Measurements from ENCODE around the gene NFKBIL1. TPM values are rescaled to one million over a fixed set of nuclear protein-coding genes. Genes with fewer than 3 reads are reported as not detected.
"Not testable (repeated sequence)": the region's sequence is repeated elsewhere in the genome, so short reads cannot be mapped to it uniquely, and the experiment has no call there.

NFKBIL1 gene
- total RNA-seq, 1 donor: 33.7 TPM

DNA sequence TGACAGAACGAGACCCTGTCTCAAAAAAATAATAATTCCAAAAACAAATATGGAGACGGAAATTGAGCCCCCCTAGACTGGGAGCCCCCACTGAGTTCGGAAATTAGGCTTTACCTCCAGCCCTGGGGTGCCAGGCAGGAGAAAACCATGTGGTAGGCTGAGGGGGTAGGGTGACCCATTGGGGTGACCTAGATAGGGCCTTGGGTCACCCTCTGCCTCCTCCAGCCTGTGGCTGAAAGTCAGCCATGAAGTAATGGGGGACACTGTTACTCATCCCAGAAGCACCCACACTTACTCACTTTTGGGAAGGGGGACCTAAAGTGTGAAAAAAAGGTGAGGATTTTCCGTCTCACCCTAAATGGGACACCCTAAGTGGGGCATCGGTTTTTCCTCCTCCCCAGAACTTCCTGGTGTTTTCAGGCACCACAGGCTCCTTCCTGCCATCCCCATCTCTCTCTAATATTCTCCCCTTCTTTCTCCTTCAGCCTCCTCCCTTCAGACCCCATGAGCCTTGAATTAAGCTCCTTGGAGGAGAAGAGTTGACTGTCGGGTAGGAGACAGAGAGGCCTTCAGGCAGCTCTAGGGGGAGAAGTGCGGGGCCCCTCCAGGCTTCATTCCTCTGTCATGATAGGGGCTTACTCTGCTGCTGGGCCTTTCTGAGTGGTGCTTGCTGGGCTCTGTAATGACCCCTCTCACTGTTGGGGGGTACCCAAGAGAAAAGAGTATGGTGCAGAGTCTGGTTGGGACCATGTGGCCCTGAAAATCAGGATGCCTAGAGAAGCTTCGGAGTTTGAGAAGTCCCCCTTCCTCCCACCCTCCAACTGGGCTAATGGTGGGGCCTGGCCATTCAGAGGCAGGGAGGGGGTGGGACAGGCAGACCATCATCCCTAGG is 32.4 kb downstream of the NFKBIL1 start:
- DNase-seq (ENCODE audit: low read depth in 2 of 3, low spot score in 2 of 3): no peak

DNA sequence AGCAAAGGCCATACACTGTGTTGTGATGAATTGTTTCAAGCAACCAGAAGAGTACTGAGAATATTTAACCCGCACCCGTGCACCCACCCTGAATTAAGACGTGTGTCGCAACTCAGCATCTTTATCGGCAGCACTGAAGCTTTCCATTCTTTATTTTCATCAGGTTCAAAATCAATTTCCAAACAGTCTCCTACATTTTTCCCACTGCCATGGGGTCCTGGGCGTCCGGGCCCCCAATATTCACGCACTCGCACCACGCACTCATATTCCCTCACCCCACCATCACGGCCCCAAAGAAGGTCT is 33.0 kb downstream of the NFKBIL1 start:
- DNase-seq (ENCODE audit: low read depth in 2 of 3, low spot score in 2 of 3): no peak

DNA sequence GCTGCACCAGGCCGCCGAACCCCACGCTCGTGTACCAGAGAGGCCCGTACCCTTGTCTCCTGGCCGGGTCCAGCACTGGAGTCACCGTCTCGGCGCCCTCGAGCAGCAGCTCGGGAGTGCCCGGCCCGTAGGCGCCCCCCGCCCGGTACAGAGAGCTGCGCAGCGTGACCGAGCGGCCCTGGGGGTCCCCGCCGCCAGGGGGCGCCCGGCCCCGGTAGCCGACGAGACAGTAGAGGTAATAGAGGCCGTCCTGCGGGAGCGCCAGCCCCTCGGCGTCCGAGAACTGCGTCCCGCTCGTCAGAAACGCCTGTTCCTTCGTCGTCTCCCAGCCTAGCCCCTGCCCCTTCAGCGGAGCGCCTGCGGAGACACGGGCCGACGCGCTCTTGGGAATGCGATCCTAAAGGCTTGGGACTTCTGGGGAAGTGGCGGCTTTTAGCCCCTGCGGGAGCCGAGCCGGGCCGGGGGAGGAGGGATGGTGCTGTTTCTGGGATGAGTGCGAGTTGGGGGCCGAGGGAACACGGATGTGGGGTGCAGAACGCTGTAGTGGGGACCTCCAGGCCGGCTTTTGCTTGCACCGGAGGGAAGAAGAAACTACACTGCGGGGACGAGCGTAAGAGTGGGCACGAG is 33.5 kb downstream of the NFKBIL1 start:
- DNase-seq (ENCODE audit: low read depth in 2 of 3, low spot score in 2 of 3): peak; percentile 79 to 85 (median 81)

DNA sequence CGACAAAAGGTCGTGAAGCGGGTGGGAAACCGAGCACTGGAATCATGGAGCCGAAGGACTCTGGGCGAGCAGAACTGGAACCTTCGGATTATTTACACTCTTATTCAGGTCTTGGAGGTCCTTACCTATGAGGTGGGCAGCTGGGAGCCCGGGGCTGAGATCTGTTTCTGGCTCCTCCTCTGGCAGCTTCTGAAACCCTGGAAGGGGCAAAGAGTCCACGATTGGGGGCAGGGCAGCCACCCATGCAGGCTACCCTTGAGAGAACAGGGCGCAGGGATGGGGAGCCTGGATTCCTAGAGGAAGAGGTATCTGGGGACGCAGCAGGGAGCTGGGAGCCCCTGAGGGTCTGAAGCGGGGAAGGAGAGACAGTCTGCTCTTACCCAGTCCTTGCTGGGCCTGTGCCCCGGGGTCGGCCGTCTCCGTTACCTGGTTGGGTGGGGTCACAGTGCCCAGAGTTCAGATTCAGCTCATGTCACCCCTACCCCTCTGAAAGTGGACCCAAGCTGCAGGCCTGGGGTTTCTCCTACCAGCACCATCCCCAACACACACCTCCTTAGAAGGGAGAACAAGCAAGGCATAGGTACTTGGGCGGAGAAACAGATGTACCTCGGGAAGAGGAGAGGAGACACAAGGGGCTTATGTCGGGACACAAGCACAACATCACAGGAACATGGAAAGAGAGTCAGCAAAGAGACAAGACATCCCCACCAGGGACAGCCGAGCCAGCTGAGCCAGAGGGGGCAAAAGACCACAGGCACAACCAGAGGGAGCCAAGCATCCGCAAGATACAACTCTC is 34.2 kb downstream of the NFKBIL1 start:
- DNase-seq (ENCODE audit: low read depth in 2 of 3, low spot score in 2 of 3): no peak

DNA sequence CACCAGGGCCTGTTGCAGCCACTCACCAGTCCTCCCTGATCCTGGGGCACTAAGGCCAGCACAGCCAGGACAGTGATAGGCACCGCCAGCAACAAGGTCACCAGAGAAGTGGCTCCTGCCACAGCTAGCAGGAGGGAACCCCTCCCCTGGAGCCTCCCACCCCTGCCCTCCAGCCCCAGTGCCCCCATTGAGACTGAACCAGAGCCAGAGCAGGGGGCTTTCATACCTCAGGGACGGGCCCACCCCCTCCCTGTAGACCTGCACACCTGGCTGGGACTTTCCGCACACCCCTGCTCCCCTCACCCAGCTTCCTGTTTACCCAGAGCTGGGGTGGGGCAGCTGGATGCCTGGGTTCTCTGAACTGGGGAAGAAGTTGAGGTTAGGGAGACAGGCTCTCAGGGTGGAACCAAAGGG is 34.8 kb downstream of the NFKBIL1 start, which contains the start of gene LTB:
Gene LTB, minus strand, starts transcription at position 195 of the 414 bp plus-strand sequence. Its CDS starts 7 bp downstream, at position 188.
- DNase-seq (ENCODE audit: low read depth in 2 of 3, low spot score in 2 of 3): no peak

DNA sequence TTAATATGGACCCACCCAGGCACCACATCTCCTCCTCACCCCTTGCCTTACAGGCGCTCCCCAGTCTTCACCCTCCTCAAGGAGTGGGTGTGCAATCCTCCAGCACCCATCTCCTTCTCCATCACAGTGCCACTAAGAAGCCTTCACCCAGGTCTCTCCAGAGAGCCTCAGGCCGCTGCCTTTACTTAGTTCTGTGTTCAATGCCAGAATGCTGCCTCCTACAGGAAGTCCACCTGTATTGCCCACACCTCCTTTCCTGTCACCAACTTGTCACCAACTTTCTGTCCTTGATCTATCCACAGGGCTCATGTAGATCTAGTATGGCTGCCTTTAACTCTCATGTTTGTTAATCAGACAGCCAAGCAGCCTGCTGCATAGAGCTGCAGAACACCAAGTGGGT is 38.1 kb downstream of the NFKBIL1 start:
- no peak for DNase-seq (ENCODE audit: low read depth in 2 of 3, low spot score in 2 of 3)

DNA sequence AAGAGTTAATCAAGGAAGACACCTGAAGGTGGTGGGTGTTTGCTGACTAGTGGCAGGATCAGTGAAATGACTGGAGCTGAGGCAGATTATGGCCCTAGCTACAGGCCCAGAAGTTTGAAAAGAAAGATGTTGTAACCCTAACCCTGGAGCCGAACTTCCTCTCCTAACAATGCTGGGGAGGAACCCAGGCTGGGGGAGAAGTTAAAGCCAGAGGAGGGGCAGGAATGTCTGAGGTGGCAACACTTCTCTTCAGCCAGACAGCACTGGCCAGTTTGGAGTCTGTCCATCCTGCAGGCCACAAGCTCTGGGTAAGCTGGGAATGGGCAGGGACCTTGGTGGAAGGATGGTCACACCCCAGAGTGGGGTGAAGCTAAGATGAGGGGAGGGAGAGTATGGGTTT is 38.6 kb downstream of the NFKBIL1 start, which contains the start of gene LST1:
Gene LST1, plus strand, starts transcription at position 270 of the 400 bp plus-strand sequence. CDS start 1,023 bp downstream, outside the sequence.
- DNase-seq (ENCODE audit: low read depth in 2 of 3, low spot score in 2 of 3): peak in 1 of 3 donors; percentile 54

DNA sequence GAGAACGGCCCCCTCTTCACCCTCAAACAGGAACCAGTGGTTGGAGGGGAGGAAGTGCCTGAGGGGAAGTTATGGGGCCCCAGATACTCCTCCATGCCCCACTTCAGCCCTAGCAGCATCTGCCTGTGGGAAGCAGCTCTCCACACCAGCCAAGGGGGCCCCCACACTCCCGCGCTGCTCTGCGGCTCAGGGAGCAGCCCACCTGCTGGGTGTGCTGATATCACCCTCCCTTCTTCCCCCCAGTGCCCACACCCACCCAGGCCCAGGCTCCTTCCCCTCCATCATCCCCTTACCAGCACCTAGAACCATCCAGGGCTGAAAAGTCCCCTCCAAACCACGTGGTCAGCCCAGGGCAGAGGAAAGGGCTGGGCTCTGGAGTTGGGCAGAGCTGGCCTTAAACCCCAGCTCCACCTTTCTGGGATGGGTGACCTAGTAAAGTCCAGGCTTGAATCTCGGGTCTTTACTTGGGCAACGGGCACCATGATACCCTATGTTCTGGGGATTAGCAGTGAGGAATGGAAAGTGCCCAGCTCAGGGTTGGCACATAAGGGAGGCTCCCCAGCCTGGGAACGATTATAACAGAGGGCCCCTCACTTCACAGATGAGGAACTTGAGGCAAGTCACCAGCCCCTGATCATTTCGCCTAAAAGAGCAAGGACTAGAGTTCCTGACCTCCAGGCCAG is 39.3 kb downstream of the NFKBIL1 start:
- peak in 2 of 3 donors; percentile 92 to 97 for DNase-seq (ENCODE audit: low read depth in 2 of 3, low spot score in 2 of 3)

DNA sequence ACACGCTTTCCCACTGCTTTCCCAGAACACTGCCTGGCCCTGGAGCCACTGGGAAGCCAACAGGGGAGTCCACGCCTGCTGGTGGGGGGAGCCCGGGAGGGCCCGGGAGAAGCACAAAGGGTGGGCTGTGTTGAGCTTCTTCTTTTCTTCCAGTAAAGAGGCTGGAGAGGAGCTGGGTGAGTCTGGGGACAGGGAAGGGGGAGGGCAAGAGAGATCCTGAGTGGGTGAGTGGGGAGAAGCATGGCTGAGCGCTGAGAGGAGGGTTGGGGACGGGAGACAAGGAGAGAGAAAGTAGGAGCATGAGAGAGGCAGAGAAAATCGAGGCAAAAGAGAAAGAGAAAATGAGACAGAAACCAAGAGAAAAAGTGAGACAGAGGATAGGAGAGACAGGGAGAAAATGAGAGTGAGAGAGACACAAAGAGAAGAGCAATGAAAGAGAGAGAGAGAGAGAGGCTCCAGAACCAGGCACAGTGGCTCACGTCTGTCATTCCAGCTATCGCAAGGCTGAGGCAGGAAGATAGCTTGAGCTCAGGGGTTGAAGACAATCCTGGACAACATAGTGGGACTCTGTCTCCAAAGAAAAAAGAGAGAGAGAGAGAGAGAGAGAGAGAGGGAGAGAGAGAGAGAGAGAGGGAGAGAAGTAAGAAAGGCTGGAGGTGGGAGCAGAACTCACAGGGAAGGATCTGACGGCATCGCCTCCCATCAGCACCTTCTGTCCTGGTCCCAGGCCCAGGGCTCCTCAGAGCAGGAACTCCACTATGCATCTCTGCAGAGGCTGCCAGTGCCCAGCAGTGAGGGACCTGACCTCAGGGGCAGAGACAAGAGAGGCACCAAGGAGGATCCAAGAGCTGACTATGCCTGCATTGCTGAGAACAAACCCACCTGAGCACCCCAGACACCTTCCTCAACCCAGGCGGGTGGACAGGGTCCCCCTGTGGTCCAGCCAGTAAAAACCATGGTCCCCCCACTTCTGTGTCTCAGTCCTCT is 40.7 kb downstream of the NFKBIL1 start:
- DNase-seq (ENCODE audit: low read depth in 2 of 3, low spot score in 2 of 3): no peak

DNA sequence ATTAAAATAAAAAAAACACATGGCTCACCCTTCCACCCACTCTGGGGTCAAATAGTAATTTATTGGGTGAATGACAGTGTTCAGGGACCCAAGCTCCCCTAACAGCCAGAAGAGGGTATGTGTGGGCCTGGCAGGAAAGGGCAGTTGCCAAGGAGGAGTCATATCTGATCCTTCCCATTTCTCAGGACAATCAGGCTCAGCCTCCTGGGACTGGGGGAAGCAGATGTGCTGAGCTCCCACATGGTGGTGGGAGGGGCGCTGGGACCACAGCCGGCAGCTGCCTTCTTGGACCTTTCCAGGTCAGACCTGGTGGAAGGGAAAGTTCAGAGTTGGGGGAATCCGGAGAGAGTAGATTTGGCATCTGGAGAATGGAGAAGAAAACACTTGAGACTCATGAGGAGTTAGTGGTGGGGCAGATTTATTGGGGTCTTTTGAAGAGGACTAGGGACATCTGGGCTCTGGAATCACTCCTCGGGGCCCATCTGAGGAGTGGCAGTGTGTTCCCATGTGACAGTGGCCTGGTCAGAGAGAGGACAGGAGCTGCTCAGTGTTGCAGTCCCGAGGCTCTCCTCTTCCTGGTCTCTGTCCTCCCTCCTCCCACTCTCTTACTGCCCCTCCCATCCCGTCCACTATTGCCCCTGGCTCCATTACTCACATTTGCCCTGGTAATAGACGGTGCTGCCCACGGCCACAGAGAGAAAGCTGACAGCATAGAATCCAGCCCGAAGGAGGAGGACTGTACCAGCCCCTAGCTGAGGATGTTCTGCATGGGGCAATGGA is 41.7 kb downstream of the NFKBIL1 start:
- DNase-seq (ENCODE audit: low read depth in 2 of 3, low spot score in 2 of 3): no peak

DNA sequence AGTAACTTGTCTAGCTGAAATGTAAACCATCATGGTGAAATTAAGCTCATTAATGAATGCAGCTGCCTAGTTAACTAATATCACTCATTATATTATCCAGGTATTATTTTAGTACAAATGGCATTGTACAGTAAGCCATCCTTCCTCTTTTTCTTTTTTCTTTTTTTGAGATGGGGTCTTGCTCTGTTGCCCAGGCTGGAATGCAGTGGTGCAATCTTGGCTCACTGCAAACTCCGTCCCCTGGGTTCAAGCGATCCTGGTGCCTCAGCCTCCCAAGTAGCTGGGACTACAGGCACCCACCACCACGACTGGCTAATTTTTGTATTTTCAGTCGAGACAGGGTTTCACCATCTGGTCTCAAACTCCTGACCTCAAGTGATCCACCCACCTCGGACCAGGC is 43.3 kb downstream of the NFKBIL1 start:
- not testable (repeated sequence) for DNase-seq (ENCODE audit: low read depth in 2 of 3, low spot score in 2 of 3)

DNA sequence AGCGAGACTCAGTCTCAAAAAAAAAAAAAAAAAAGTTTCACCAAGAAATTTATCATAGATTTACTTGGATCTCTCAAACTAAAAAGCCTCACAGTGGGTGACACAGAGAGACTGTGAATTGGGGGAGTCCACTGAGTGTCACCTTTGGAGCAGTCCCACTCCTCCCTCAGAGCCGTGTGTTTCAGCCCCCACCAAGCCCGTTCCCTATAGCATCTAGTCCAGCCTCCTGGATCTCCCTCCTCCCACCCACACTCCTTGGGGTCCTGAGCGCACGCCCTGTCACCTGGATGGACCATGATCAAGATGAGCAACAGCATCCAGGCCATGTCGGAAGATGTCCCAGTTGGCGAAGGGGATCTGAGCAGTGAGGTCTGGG is 45.0 kb downstream of the NFKBIL1 start:
- DNase-seq (ENCODE audit: low read depth in 2 of 3, low spot score in 2 of 3): no peak

DNA sequence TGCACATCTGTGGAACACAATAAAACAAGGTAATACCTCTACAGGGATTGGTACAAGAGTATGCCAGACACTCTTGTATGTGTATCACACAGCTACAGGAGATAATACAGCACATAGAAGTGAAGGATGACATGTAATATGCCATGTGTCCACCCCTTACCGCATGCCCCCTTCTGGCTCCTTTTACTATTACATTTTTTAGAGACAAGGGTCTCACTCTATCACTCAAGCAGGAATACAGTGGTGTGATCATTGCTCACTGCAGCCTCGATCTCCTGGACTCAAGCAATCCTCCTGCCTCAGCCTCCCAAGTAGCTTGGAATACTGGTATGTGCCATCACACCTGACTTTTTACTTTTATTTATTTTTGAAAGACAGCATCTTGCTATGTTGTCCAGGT is 49.6 kb downstream of the NFKBIL1 start:
- peak in 2 of 3 donors; percentile 64 to 81 for DNase-seq (ENCODE audit: low read depth in 2 of 3, low spot score in 2 of 3)

DNA sequence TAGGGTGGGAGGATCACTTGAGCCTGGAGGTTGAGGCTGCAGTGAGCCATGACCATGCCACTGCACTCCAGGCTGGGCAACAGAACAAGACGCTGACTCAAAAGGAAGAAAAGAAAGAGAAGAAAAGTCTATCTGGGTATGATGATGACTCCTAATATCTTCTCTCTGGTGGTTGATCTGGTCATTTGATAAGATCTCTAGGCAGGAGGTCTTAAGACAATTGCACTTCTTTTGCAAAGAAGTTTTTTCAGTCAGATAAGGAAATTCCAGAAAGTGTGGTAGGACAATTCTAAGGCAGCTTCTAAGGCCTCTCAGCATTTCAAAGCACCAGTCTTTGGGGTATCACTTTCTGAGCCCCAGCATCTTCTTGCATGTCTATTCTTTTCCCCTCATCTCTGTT is 59.9 kb downstream of the NFKBIL1 start:
- DNase-seq (ENCODE audit: low read depth in 2 of 3, low spot score in 2 of 3): no peak

Small RNA genes within 50 kb of the gene (small RNA-seq; reads per million reads assigned to genes)
- not detected for gene AL663061.1
- gene SNORD117: 407 reads per million, percentile 98 among the genes with 10 or more reads in this experiment
- not detected for gene SNORD84

Other genes starting within 250 kb of the NFKBIL1 start
- 2,264 TPM for gene HLA-B, start 190.4 kb upstream of the NFKBIL1 start, total RNA-seq
- gene MICA, start 144.0 kb upstream of the NFKBIL1 start, total RNA-seq: 15.9 TPM
- 15.1 TPM for gene MICB, start 49.5 kb upstream of the NFKBIL1 start, total RNA-seq
- not detected for gene MCCD1, start 18.6 kb upstream of the NFKBIL1 start, total RNA-seq
- 571 TPM for gene DDX39B, start 5.6 kb upstream of the NFKBIL1 start, total RNA-seq
- 1.1 TPM for gene ATP6V1G2, start 1.0 kb upstream of the NFKBIL1 start, total RNA-seq
- under 0.01 TPM for gene LTA, start 24.7 kb downstream of the NFKBIL1 start, total RNA-seq
- 0.27 TPM for gene TNF, start 28.0 kb downstream of the NFKBIL1 start, total RNA-seq
- 31.0 TPM for gene LTB, start 34.8 kb downstream of the NFKBIL1 start, total RNA-seq
- 74.9 TPM for gene LST1, start 38.7 kb downstream of the NFKBIL1 start, total RNA-seq
- gene NCR3, start 45.4 kb downstream of the NFKBIL1 start, total RNA-seq: 0.27 TPM
- 66.8 TPM for gene AIF1, start 67.6 kb downstream of the NFKBIL1 start, total RNA-seq
- gene PRRC2A, start 73.1 kb downstream of the NFKBIL1 start, total RNA-seq: 117 TPM
- gene BAG6, start 105.1 kb downstream of the NFKBIL1 start, total RNA-seq: 172 TPM
- 3.8 TPM for gene APOM, start 108.3 kb downstream of the NFKBIL1 start, total RNA-seq
- gene C6orf47, start 113.2 kb downstream of the NFKBIL1 start, total RNA-seq: 19.1 TPM
- gene GPANK1, start 117.4 kb downstream of the NFKBIL1 start, total RNA-seq: 16.2 TPM
- gene CSNK2B, start 118.5 kb downstream of the NFKBIL1 start, total RNA-seq: 232 TPM
- 7.8 TPM for gene LY6G5B, start 122.4 kb downstream of the NFKBIL1 start, total RNA-seq
- 3.5 TPM for gene LY6G5C, start 133.5 kb downstream of the NFKBIL1 start, total RNA-seq
- gene ABHD16A, start 155.7 kb downstream of the NFKBIL1 start, total RNA-seq: 75.4 TPM
- gene LY6G6F, start 159.3 kb downstream of the NFKBIL1 start, total RNA-seq: 0.54 TPM
- gene LY6G6D, start 167.7 kb downstream of the NFKBIL1 start, total RNA-seq: 1.6 TPM
- gene LY6G6C, start 174.1 kb downstream of the NFKBIL1 start, total RNA-seq: 0.54 TPM
- gene MPIG6B, start 175.8 kb downstream of the NFKBIL1 start, total RNA-seq: 7.8 TPM
- 223 TPM for gene DDAH2, start 181.7 kb downstream of the NFKBIL1 start, total RNA-seq
- 794 TPM for gene CLIC1, start 188.9 kb downstream of the NFKBIL1 start, total RNA-seq
- 32.3 TPM for gene MSH5, start 192.4 kb downstream of the NFKBIL1 start, total RNA-seq
- gene SAPCD1, start 215.0 kb downstream of the NFKBIL1 start, total RNA-seq: 0.27 TPM
- 2.4 TPM for gene VWA7, start 229.7 kb downstream of the NFKBIL1 start, total RNA-seq
- gene VARS1, start 248.1 kb downstream of the NFKBIL1 start, total RNA-seq: 52.0 TPM